ENCODE results near the gene TSPYL4.

Gene TSPYL4

GRCh38 chr6:116239256-116239655 lies 14.6 kb downstream of the TSPYL4 start:
- in situ Hi-C loops (cut with MboI; ENCODE audit: low sequenced_read_pairs), result no loop called here

GRCh38 chr6:116238083-116238482 lies 15.8 kb downstream of the TSPYL4 start:
- H3K27me3 ChIP-seq (ENCODE audit: low read depth), result no peaks in the 10 kb centered on the region
- in situ Hi-C loops (cut with MboI; ENCODE audit: low sequenced_read_pairs), result no loop called here
- H3K36me3 ChIP-seq (replicated peaks), result no peaks in the 10 kb centered on the region
- no peaks in the 10 kb centered on the region; the same call in none of the 2 replicates for H3K4me1 ChIP-seq
- DNase-seq (ENCODE audit: low spot score in 2 of 2), result no peak
- no peak overlapping the region for H3K4me3 ChIP-seq
- no peaks in the 10 kb centered on the region for H3K9me3 ChIP-seq

More at GRCh38 chr6:116239256-116239655, 14.6 kb downstream of the TSPYL4 start:
- Histone ChIP-seq H3K27me3 (ENCODE audit: low read depth) (no peaks in the 10 kb centered on the region), H3K9me3 (no peaks in the 10 kb centered on the region), H3K4me1 (peaks cover 4% of the 10 kb centered on the region), H3K36me3 (replicated peaks) (no peaks in the 10 kb centered on the region), H3K4me3 (no peak overlapping the region)
- DNase-seq (ENCODE audit: low spot score in 2 of 2), result no peak

GRCh38 chr6:116234689-116235088 lies 19.2 kb downstream of the TSPYL4 start:
- Histone ChIP-seq H3K36me3 (replicated peaks) (no peaks in the 10 kb centered on the region), H3K4me1 (no peaks in the 10 kb centered on the region), H3K4me3 (no peak overlapping the region), H3K27me3 (ENCODE audit: low read depth) (no peaks in the 10 kb centered on the region), H3K9me3 (no peaks in the 10 kb centered on the region)
- no peak for DNase-seq (ENCODE audit: low spot score in 2 of 2)
- in situ Hi-C loops (cut with MboI; ENCODE audit: low sequenced_read_pairs), result no loop called here

GRCh38 chr6:116229287-116229913 lies 24.5 kb downstream of the TSPYL4 start:
- peak in 1 of 2 experiments; percentile 64 for DNase-seq (ENCODE audit: low spot score in 2 of 2)
- in situ Hi-C loops (cut with MboI; ENCODE audit: low sequenced_read_pairs), result no loop called here

GRCh38 chr6:116223355-116223754 lies 30.5 kb downstream of the TSPYL4 start:
- in situ Hi-C loops (cut with MboI; ENCODE audit: low sequenced_read_pairs), result no loop called here

More at GRCh38 chr6:116229287-116229913, 24.5 kb downstream of the TSPYL4 start:
- Histone ChIP-seq H3K27me3 (ENCODE audit: low read depth) (no peaks in the 10 kb centered on the region), H3K36me3 (replicated peaks) (no peaks in the 10 kb centered on the region), H3K9me3 (no peaks in the 10 kb centered on the region), H3K4me1 (no peaks in the 10 kb centered on the region), H3K4me3 (no peak overlapping the region)

GRCh38 chr6:116221911-116222310 lies 32.0 kb downstream of the TSPYL4 start:
- in situ Hi-C loops (cut with MboI; ENCODE audit: low sequenced_read_pairs), result no loop called here
- no peak overlapping the region for H3K4me3 ChIP-seq
- no peaks in the 10 kb centered on the region for H3K27me3 ChIP-seq (ENCODE audit: low read depth)
- H3K9me3 ChIP-seq, result no peaks in the 10 kb centered on the region
- H3K36me3 ChIP-seq (replicated peaks), result no peaks in the 10 kb centered on the region
- DNase-seq (ENCODE audit: low spot score in 2 of 2), result no peak
- H3K4me1 ChIP-seq, result no peaks in the 10 kb centered on the region

More at GRCh38 chr6:116223355-116223754, 30.5 kb downstream of the TSPYL4 start:
- no peak for DNase-seq (ENCODE audit: low spot score in 2 of 2)
- no peaks in the 10 kb centered on the region for H3K27me3 ChIP-seq (ENCODE audit: low read depth)
- no peak overlapping the region for H3K4me3 ChIP-seq
- no peaks in the 10 kb centered on the region for H3K4me1 ChIP-seq
- H3K36me3 ChIP-seq (replicated peaks), result no peaks in the 10 kb centered on the region
- H3K9me3 ChIP-seq, result no peaks in the 10 kb centered on the region

GRCh38 chr6:116221067-116221466 lies 32.8 kb downstream of the TSPYL4 start:
- in situ Hi-C loops (cut with MboI; ENCODE audit: low sequenced_read_pairs), result no loop called here
- DNase-seq (ENCODE audit: low spot score in 2 of 2), result no peak
- no peaks in the 10 kb centered on the region for H3K27me3 ChIP-seq (ENCODE audit: low read depth)
- H3K36me3 ChIP-seq (replicated peaks), result no peaks in the 10 kb centered on the region
- H3K9me3 ChIP-seq, result no peaks in the 10 kb centered on the region
- no peaks in the 10 kb centered on the region for H3K4me1 ChIP-seq
- H3K4me3 ChIP-seq, result no peak overlapping the region

- no peak for DNase-seq (ENCODE audit: low spot score in 2 of 2)
- in situ Hi-C loops (cut with MboI; ENCODE audit: low sequenced_read_pairs), result no loop called here
- Histone ChIP-seq H3K9me3 (no peaks in the 10 kb centered on the region), H3K27me3 (ENCODE audit: low read depth) (no peaks in the 10 kb centered on the region), H3K36me3 (replicated peaks) (no peaks in the 10 kb centered on the region), H3K4me1 (no peaks in the 10 kb centered on the region), H3K4me3 (no peak overlapping the region)
These were observed 35.0 kb downstream of the TSPYL4 start for GRCh38 chr6:116218866-116219265.

GRCh38 chr6:116218172-116218633 lies 35.7 kb downstream of the TSPYL4 start:
- Histone ChIP-seq H3K4me3 (no peak overlapping the region), H3K9me3 (no peaks in the 10 kb centered on the region), H3K4me1 (no peaks in the 10 kb centered on the region), H3K36me3 (replicated peaks) (no peaks in the 10 kb centered on the region), H3K27me3 (ENCODE audit: low read depth) (no peaks in the 10 kb centered on the region)
- in situ Hi-C loops (cut with MboI; ENCODE audit: low sequenced_read_pairs), result no loop called here
- DNase-seq (ENCODE audit: low spot score in 2 of 2), result peak in 1 of 2 experiments; percentile 37

- DNase-seq (ENCODE audit: low spot score in 2 of 2), result peak in 1 of 2 experiments; percentile 31
- no peaks in the 10 kb centered on the region for H3K27me3 ChIP-seq (ENCODE audit: low read depth)
- in situ Hi-C loops (cut with MboI; ENCODE audit: low sequenced_read_pairs), result no loop called here
- H3K36me3 ChIP-seq (replicated peaks), result no peaks in the 10 kb centered on the region
- H3K9me3 ChIP-seq, result no peaks in the 10 kb centered on the region
- peaks cover 4% of the 10 kb centered on the region for H3K4me1 ChIP-seq
- H3K4me3 ChIP-seq, result no peak overlapping the region
These were observed 36.8 kb downstream of the TSPYL4 start for GRCh38 chr6:116217069-116217468.

GRCh38 chr6:116215414-116215813 lies 38.5 kb downstream of the TSPYL4 start:
- no peak overlapping the region for H3K4me3 ChIP-seq
- no peaks in the 10 kb centered on the region for H3K9me3 ChIP-seq
- peaks cover 5% of the 10 kb centered on the region for H3K4me1 ChIP-seq
- DNase-seq (ENCODE audit: low spot score in 2 of 2), result no peak
- in situ Hi-C loops (cut with MboI; ENCODE audit: low sequenced_read_pairs), result no loop called here
- no peaks in the 10 kb centered on the region for H3K36me3 ChIP-seq (replicated peaks)
- no peaks in the 10 kb centered on the region for H3K27me3 ChIP-seq (ENCODE audit: low read depth)

- no peak overlapping the region for H3K4me3 ChIP-seq
- H3K9me3 ChIP-seq, result no peaks in the 10 kb centered on the region
- H3K27me3 ChIP-seq (ENCODE audit: low read depth), result no peaks in the 10 kb centered on the region
- H3K36me3 ChIP-seq (replicated peaks), result no peaks in the 10 kb centered on the region
- no peak for DNase-seq (ENCODE audit: low spot score in 2 of 2)
- in situ Hi-C loops (cut with MboI; ENCODE audit: low sequenced_read_pairs), result no loop called here
- peaks cover 5% of the 10 kb centered on the region for H3K4me1 ChIP-seq
These were observed 39.2 kb downstream of the TSPYL4 start for GRCh38 chr6:116214681-116215080.

GRCh38 chr6:116210750-116211425 lies 43.0 kb downstream of the TSPYL4 start:
- Histone ChIP-seq H3K36me3 (replicated peaks) (no peaks in the 10 kb centered on the region), H3K9me3 (no peaks in the 10 kb centered on the region), H3K4me1 (peaks cover 5% of the 10 kb centered on the region), H3K4me3 (no peak overlapping the region), H3K27me3 (ENCODE audit: low read depth) (no peaks in the 10 kb centered on the region)
- in situ Hi-C loops (cut with MboI; ENCODE audit: low sequenced_read_pairs), result no loop called here
- DNase-seq (ENCODE audit: low spot score in 2 of 2), result no peak

- Histone ChIP-seq H3K4me3 (no peak overlapping the region), H3K27me3 (ENCODE audit: low read depth) (no peaks in the 10 kb centered on the region), H3K36me3 (replicated peaks) (no peaks in the 10 kb centered on the region), H3K4me1 (peaks cover 5% of the 10 kb centered on the region), H3K9me3 (no peaks in the 10 kb centered on the region)
- DNase-seq (ENCODE audit: low spot score in 2 of 2), result no peak
- in situ Hi-C loops (cut with MboI; ENCODE audit: low sequenced_read_pairs), result no loop called here
These were observed 43.6 kb downstream of the TSPYL4 start for GRCh38 chr6:116210316-116210715.
